PC-9 (cell line): ENCODE measurements around the gene PABPC1L2A. TPM values are rescaled to one million over a fixed set of nuclear protein-coding genes. Genes with fewer than 3 reads are reported as not detected.

Source experiments
- BruUV-seq: library from RNA; stranded (reverse); fragments of 400-500 nt; replicated peaks from 2 replicates; lab custom pipeline; 2021; lab: Mats Ljungman, UMichigan
- CTCF ChIA-PET: fragments of 300-600 bp; sonication (Branson Sonifier 250); formaldehyde crosslinking; loops from one replicate; lab custom pipeline; 2022; ENCODE audit warnings: antibody characterized with exemption; lab: Charles Lee
- POLR2A ChIA-PET: fragments of 300-600 bp; sonication (Branson Sonifier 250); formaldehyde crosslinking; loops from one replicate; lab custom pipeline; 2022; ENCODE audit warnings: antibody characterized with exemption; ENCODE audit not compliant: unreplicated experiment; lab: Charles Lee
- DNase-seq, 2 experiments: peaks; one replicate each; pipeline versions ENCODE4 v3.0.0 to v3.0.0-alpha.2; 2015 to 2022; ENCODE audit warnings: mixed read lengths in 1 of 2
- H2AFZ ChIP-seq: fragments of 200-600 bp; sonication (generic); 2 replicates; pipeline ENCODE4 v1.8.1; 2017; ENCODE audit warnings: antibody characterized with exemption
- H3F3A ChIP-seq: fragments of 200-600 bp; sonication (generic); 2 replicates; pipeline ENCODE4 v1.8.1; 2017; ENCODE audit warnings: antibody characterized with exemption, mild to moderate bottlenecking, low read depth; ENCODE audit not compliant: insufficient read depth
- H3K27ac ChIP-seq: fragments of 200-600 bp; sonication (generic); 2 replicates; pipeline ENCODE4 v1.6.1; 2016; ENCODE audit warnings: mixed run types
- H3K27me3 ChIP-seq: fragments of 200-600 bp; sonication (generic); 2 replicates; pipeline ENCODE4 v1.6.1; 2016; ENCODE audit warnings: low read depth, mixed run types; ENCODE audit not compliant: insufficient read depth
- H3K36me3 ChIP-seq: fragments of 200-600 bp; sonication (generic); 2 replicates; pipeline ENCODE4 v1.6.1; 2016; ENCODE audit warnings: low read depth, mixed run types
- H3K4me1 ChIP-seq: fragments of 200-600 bp; sonication (generic); replicated peaks from 2 replicates; pipeline ENCODE4 v1.6.1; 2016; ENCODE audit warnings: mixed run types; ENCODE audit not compliant: insufficient read depth
- H3K4me2 ChIP-seq: fragments of 200-600 bp; sonication (generic); 2 replicates; pipeline ENCODE4 v1.6.1; 2017; ENCODE audit warnings: mixed run types
- H3K4me3 ChIP-seq: fragments of 200-600 bp; sonication (generic); 2 replicates; pipeline ENCODE4 v1.6.1; 2016; ENCODE audit warnings: mixed run types
- H3K79me2 ChIP-seq: fragments of 200-600 bp; sonication (generic); 2 replicates; pipeline ENCODE4 v1.6.1; 2017; ENCODE audit warnings: low read depth, mixed run types
- H3K9me2 ChIP-seq: fragments of 200-600 bp; sonication (generic); 2 replicates; pipeline ENCODE4 v1.8.1; 2017; ENCODE audit warnings: mild to moderate bottlenecking; ENCODE audit not compliant: insufficient read depth
- H3K9me3 ChIP-seq: fragments of 200-600 bp; sonication (generic); 2 replicates; pipeline ENCODE4 v1.8.1; 2016; ENCODE audit warnings: low read depth; ENCODE audit not compliant: insufficient read depth
- H4K20me1 ChIP-seq: fragments of 200-600 bp; sonication (generic); 2 replicates; pipeline ENCODE4 v1.8.1; 2017; ENCODE audit not compliant: insufficient read depth
- EZH2 ChIP-seq: fragments of 200-600 bp; sonication (generic); IDR thresholded peaks from 2 replicates; pipeline ENCODE4 v1.8.0; 2017; ENCODE audit warnings: antibody characterized with exemption, low read depth
- intact Hi-C: fragments of 100-400 bp; cut with micrococcal nuclease; formaldehyde crosslinking; loops from one replicate; pipeline ENCODE4 v1.10.0; 2022; ENCODE audit not compliant: unreplicated experiment
- total RNA-seq: library from RNA; stranded (reverse); gene quantifications from 2 replicates; pipeline ENCODE4 v1.2.3, GENCODE V29; 2021
- TF ChIP-seq, protein P1 (sequence below): fragments of 200-600 bp; sonication (generic); conservative IDR thresholded peaks from 2 replicates; pipeline ENCODE4 v1.6.1; 2017; ENCODE audit warnings: mixed run types, antibody characterized with exemption, mild to moderate bottlenecking, moderate library complexity

The PABPC1L2A gene
- total RNA-seq, 1 experiment from 2014 or later, result not detected

DNA sequence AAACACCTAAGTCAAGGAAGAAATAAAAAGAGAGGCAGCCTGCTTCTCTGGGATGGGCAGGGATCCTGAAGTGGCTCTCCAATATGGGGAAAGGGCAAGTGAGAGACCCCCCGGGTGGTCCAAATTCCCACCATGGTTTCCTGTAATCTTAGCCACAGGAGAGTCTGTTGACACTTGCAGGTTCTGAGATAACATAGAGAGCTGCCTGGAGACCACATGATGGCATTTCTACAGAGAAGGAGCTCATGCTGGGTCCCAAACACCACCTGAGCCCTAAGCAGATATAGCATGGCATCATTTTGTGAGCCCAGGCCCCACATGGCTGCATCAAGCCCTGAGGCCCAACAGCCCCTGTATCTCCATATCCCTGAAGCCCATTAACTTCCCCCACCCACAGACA lies 50.4 kb downstream of the PABPC1L2A start:
- intact Hi-C loops, result no loop called here
- CTCF ChIA-PET, result no interaction called here
- H3K9me3 ChIP-seq, result no peaks in the 10 kb centered on the region
- H3K4me1 ChIP-seq, result no peaks in the 10 kb centered on the region
- H3K27ac ChIP-seq, result no peak overlapping the region
- H2AFZ ChIP-seq, result no peak overlapping the region
- H3K4me3 ChIP-seq, result no peak overlapping the region
- no peaks in the 10 kb centered on the region for H3K9me2 ChIP-seq
- no TSS peak for BruUV-seq
- no peaks in the 10 kb centered on the region for H4K20me1 ChIP-seq
- DNase-seq, result no peak
- H3K4me2 ChIP-seq, result no peak overlapping the region
- H3F3A ChIP-seq, result no peaks in the 10 kb centered on the region
- no peaks in the 10 kb centered on the region for H3K79me2 ChIP-seq
- H3K27me3 ChIP-seq, result no peaks in the 10 kb centered on the region
- TF ChIP-seq EZH2, result no peak
- TF ChIP-seq, protein P1, sequence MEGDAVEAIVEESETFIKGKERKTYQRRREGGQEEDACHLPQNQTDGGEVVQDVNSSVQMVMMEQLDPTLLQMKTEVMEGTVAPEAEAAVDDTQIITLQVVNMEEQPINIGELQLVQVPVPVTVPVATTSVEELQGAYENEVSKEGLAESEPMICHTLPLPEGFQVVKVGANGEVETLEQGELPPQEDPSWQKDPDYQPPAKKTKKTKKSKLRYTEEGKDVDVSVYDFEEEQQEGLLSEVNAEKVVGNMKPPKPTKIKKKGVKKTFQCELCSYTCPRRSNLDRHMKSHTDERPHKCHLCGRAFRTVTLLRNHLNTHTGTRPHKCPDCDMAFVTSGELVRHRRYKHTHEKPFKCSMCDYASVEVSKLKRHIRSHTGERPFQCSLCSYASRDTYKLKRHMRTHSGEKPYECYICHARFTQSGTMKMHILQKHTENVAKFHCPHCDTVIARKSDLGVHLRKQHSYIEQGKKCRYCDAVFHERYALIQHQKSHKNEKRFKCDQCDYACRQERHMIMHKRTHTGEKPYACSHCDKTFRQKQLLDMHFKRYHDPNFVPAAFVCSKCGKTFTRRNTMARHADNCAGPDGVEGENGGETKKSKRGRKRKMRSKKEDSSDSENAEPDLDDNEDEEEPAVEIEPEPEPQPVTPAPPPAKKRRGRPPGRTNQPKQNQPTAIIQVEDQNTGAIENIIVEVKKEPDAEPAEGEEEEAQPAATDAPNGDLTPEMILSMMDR, result no peak
- POLR2A ChIA-PET, result no interaction called here
- no peaks in the 10 kb centered on the region for H3K36me3 ChIP-seq

Other genes with a start within 250 kb of the PABPC1L2A start
- not detected in 2 replicates for gene FAM236C, start 166.9 kb downstream of the PABPC1L2A start, total RNA-seq
- gene FAM236A, start 141.3 kb downstream of the PABPC1L2A start, total RNA-seq, result not detected in 2 replicates
- not detected in 2 replicates for gene DMRTC1, start 135.7 kb downstream of the PABPC1L2A start, total RNA-seq
- gene PABPC1L2B, start 76.6 kb downstream of the PABPC1L2A start, total RNA-seq, result not detected in 2 replicates
- not detected in 2 replicates for gene NAP1L2, start 135.3 kb upstream of the PABPC1L2A start, total RNA-seq